ENCODE results near the gene NFIC. TPM values are rescaled to one million over a fixed set of nuclear protein-coding genes. Genes with fewer than 3 reads are reported as not detected.
"Not testable (repeated sequence)": the region's sequence is repeated elsewhere in the genome, so short reads cannot be mapped to it uniquely, and the experiment has no call there.

NFIC gene
- total and polyA plus RNA-seq, 5 experiments from 2014 or later, result 5.8 to 34.8 (median 15.8) TPM

DNA sequence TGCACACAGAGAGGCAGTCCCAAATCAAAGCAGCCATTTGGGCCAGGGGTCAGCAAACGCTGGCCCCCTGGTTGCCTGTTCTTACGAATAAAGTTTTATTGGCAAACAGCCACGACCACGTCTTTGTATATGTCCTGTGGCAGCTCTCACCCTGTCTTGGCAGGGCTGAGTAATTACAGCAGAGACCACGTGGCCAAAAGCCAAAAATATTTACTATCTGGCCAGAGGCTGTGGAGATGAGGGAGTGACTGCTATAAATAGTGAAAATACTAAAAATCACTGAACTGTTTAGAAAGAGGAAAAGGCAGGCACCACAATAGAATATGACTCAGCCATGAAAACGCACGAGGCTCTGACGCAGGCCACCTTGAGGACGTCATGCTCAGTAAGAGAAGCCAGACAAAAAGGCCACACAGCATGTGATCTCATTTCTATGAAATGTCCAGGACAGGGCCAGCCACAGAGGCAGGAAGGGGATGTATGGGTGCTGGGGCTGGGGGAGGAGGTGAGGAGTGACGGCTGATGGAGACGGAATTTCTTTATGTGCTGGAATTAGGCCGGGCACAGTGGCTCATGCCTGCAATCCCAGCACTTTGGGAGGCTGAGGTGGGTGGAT is 84.5 kb downstream of the NFIC start:
- no peaks in the 10 kb centered on the region for H3K4me1 Mint-ChIP-seq
- POLR2A ChIA-PET, result no interaction called here
- H3K4me3 Mint-ChIP-seq, result no peak overlapping the region
- H3K36me3 Mint-ChIP-seq, result peaks cover 0 to 37% (median 9%) of the 10 kb centered on the region in 3 donors
- no peak for ATAC-seq
- peak overlapping the region in 1 of 10 donors; percentile 48 for H3K27ac Mint-ChIP-seq
- no peaks in the 10 kb centered on the region for H3K9me3 Mint-ChIP-seq
- no peaks in the 10 kb centered on the region for H3K27me3 Mint-ChIP-seq
- no peak for DNase-seq

DNA sequence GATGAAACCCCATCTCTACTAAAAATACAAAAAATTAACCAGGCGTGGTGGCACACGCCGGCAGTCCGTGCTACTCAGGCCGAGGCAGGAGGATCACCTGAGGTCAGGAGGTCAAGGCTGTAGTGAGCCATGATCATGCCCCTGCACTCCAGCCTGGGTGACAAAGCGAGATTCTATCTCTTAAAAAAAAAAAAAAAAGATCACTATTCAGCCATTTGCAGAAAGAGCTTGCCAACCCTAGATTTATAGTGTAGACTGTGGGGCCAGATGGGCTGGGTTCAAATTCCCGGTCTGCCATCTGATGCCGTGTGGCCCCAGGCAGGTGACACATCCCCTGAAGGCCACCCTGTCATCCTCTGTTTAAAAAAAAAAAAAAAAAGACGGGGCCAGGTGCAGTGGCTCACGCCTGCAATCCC is 85.1 kb downstream of the NFIC start:
- POLR2A ChIA-PET, result interaction anchor here (0.7 kb wide), 2 partner anchors 8 to 13 kb away, joined by 3 read pairs; no protein-coding TSS in a partner anchor
- Mint-ChIP-seq H3K9me3 (no peaks in the 10 kb centered on the region), H3K36me3 (peaks cover 0 to 36% (median 9%) of the 10 kb centered on the region in 3 donors), H3K27ac (no peak overlapping the region), H3K4me3 (no peak overlapping the region), H3K4me1 (no peaks in the 10 kb centered on the region), H3K27me3 (no peaks in the 10 kb centered on the region)
- no peak for ATAC-seq
- no peak for DNase-seq

DNA sequence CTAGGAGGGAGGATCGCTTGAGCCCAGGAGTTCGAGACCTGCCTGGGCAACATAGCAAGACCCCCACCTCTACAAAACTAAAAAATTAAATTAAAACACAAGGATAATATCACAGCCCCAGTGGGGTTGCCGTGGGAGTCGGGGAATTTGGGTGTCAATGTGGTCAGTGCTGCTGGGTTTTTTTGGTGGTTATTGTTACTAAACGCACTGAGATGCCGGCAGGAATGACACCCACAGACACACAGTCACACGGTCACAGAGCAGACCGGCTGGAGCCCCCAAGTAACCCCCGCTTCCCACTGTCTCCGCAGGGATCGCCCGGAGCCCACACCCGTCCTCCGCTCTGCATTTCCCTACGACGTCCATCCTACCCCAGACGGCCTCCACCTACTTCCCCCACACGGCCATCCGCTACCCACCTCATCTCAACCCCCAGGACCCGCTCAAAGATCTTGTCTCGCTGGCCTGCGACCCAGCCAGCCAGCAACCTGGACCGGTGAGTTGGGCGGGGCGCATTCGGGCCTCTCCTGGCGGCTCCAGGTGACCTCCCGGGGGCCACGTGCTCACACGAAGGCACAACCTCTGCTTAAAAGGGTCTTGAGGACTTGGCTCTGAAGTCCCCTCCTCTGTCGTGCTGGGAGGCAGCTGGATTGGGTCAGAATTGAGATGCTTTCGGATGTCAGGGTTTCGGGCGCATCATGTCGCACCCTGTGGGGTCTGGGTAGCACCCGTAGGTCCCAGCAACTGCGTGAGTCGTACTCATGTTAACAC is 86.0 kb downstream of the NFIC start:
- Mint-ChIP-seq H3K9me3 (no peaks in the 10 kb centered on the region), H3K27me3 (no peaks in the 10 kb centered on the region), H3K27ac (no peak overlapping the region), H3K4me1 (peaks cover 0 to 2% (median 0%) of the 10 kb centered on the region in 4 donors), H3K4me3 (no peak overlapping the region), H3K36me3 (peaks cover 0 to 36% (median 9%) of the 10 kb centered on the region in 3 donors)
- no peak for DNase-seq
- no peak for ATAC-seq
- POLR2A ChIA-PET, result interaction anchor here (0.7 kb wide), 1 partner anchor 12 kb away, joined by 3 read pairs; no protein-coding TSS in a partner anchor

DNA sequence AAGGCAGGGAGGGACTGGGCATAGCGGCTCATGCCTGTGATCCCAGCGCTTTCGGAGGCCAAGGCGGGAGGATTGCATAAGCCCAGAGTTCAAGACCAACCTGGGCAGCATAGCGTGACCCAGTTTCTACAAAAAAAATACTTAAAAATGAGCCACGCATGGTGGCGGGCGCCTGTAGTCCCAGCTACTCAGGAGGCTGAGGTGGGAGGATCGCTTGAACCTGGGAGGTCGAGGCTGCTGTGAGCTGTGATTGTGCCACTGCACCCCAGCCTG is 86.5 kb downstream of the NFIC start:
- DNase-seq, H3K27me3 Mint-ChIP-seq, POLR2A ChIA-PET, ATAC-seq, H3K4me3 Mint-ChIP-seq, H3K4me1 Mint-ChIP-seq, H3K9me3 Mint-ChIP-seq, H3K27ac Mint-ChIP-seq: not testable (repeated sequence)
- H3K36me3 Mint-ChIP-seq, result peaks cover 0 to 36% (median 9%) of the 10 kb centered on the region in 3 donors

DNA sequence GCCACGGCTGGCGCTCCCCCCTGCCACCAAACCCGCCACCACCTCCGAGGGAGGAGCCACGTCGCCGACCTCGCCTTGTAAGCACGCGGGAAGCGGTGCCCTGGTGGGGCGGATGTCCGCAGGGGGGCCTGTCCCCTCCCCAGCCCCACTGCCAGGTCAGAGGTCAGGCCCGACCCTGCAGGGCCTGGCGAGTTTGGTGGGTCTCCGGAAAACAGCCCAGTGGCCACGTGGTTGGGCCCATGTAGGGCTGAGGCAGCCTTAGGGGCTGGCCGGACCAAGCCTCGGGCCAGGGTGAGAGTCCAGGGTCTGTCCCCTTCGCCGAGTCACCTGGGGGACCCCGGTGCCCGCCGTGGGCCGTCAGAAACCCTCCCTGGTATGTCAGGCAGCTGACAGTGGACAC is 87.5 kb downstream of the NFIC start:
- peaks cover 0 to 36% (median 9%) of the 10 kb centered on the region in 3 donors for H3K36me3 Mint-ChIP-seq
- peaks cover 0 to 3% (median under 1%) of the 10 kb centered on the region in 4 donors for H3K4me1 Mint-ChIP-seq
- ATAC-seq, result no peak
- POLR2A ChIA-PET, result no interaction called here
- DNase-seq, result no peak
- no peak overlapping the region for H3K27ac Mint-ChIP-seq
- no peaks in the 10 kb centered on the region for H3K9me3 Mint-ChIP-seq
- no peak overlapping the region for H3K4me3 Mint-ChIP-seq
- no peaks in the 10 kb centered on the region for H3K27me3 Mint-ChIP-seq

DNA sequence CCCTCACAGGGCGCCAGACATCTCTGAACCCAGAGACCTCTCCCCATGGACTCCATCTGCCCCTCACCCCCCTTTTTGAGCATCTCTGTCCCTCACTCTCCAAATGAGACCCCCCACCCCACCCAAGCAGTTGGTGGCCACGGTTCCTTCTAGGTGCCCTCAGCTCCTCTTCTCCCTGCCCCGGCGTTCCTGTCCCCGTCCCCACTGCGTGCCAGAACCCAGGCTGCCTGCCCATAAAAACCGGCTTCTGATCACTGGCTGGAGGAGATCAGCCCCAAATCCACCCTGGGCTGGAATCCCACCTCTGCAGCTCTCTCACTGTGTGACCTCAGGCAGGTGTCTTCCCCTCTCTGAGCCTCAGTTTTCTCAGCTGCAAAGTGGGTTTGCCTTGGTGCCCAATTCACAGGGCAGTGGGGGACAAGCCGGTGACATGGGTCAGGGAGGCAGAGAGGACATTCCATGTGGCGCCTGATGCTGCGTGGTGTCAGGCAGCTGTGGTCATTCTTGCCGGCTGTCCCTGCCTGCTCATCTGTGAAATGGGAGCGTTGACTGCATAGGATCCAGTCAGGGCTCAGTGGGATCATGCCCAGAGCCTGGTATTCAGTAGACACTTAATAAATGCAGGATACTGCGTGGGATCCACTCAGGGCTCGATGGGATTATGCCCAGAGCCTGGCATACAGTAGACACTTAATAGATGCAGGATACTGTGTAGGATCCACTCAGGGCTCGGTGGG is 88.4 kb downstream of the NFIC start:
- DNase-seq, result no peak
- H3K9me3 Mint-ChIP-seq, result no peaks in the 10 kb centered on the region
- POLR2A ChIA-PET, result no interaction called here
- no peaks in the 10 kb centered on the region for H3K27me3 Mint-ChIP-seq
- no peak overlapping the region for H3K4me3 Mint-ChIP-seq
- H3K36me3 Mint-ChIP-seq, result peaks cover 0 to 33% (median 9%) of the 10 kb centered on the region in 3 donors
- no peak overlapping the region for H3K27ac Mint-ChIP-seq
- H3K4me1 Mint-ChIP-seq, result peaks cover 0 to 4% (median under 1%) of the 10 kb centered on the region in 4 donors
- ATAC-seq, result no peak

DNA sequence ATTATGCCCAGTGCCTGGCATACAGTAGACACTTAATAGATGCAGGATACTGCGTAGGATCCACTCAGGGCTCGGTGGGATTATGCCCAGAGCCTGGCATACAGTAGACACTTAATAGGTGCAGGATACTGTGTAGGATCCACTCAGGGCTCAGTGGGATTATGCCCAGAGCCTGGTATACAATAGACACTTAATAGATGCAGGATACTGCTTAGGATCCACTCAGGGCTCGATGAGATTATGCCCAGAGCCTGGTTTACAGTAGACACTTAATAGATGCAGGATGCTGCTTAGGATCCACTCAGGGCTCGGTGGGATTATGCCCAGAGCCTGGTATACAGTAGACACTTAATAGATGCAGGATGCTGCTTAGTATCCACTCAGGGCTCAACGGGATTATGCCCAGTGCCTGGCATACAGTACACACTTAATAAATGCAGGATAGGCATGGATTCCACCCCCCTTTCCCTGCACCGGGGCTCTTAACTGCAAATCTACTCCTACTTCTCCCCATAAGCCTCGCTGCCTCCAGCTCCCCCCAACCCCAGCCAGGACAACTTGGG is 89.1 kb downstream of the NFIC start:
- DNase-seq (no peak), ATAC-seq (no peak)
- peak overlapping the region in 1 of 10 donors; percentile 11 for H3K27ac Mint-ChIP-seq
- H3K4me3 Mint-ChIP-seq, result no peak overlapping the region
- peaks cover 0 to 4% (median under 1%) of the 10 kb centered on the region in 4 donors for H3K4me1 Mint-ChIP-seq
- H3K27me3 Mint-ChIP-seq, result no peaks in the 10 kb centered on the region
- POLR2A ChIA-PET, result no interaction called here
- H3K9me3 Mint-ChIP-seq, result no peaks in the 10 kb centered on the region
- peaks cover 0 to 33% (median 7%) of the 10 kb centered on the region in 3 donors for H3K36me3 Mint-ChIP-seq

DNA sequence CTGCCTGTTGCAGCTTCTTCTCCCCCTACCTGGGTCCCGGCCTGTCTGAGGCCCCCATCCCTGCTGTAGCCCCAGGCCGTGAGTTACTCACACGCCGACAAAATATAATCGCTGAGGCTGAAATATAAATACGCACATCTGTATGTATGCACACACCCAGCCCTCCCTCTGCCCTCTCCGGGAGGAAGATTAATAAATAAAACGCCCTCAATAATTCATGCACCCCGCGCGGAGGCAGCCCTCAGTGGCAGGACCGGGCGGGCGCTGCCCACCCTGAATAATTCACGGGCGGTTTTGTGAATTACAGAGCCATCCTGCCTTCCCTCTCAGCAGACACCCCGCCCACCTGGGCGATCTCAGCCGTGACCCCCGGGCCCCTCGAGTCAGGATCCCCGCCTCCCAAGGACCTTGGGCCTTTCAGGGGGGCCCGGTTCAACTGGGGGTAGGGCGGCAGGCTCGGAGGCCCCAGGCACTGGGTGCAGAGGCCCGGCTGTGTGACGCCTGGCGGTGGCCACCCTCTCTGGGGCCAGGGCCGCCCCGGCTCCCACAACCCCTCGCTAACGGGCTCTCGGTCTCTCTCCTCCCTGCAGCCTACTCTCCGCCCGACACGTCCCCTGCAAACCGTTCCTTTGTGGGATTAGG is 89.7 kb downstream of the NFIC start:
- Mint-ChIP-seq H3K27ac (no peak overlapping the region), H3K36me3 (peaks cover 0 to 31% (median 2%) of the 10 kb centered on the region in 3 donors), H3K4me3 (no peak overlapping the region), H3K27me3 (no peaks in the 10 kb centered on the region), H3K9me3 (no peaks in the 10 kb centered on the region), H3K4me1 (peaks cover 0 to 4% (median under 1%) of the 10 kb centered on the region in 4 donors)
- ATAC-seq, result no peak
- no peak for DNase-seq
- POLR2A ChIA-PET, result no interaction called here

DNA sequence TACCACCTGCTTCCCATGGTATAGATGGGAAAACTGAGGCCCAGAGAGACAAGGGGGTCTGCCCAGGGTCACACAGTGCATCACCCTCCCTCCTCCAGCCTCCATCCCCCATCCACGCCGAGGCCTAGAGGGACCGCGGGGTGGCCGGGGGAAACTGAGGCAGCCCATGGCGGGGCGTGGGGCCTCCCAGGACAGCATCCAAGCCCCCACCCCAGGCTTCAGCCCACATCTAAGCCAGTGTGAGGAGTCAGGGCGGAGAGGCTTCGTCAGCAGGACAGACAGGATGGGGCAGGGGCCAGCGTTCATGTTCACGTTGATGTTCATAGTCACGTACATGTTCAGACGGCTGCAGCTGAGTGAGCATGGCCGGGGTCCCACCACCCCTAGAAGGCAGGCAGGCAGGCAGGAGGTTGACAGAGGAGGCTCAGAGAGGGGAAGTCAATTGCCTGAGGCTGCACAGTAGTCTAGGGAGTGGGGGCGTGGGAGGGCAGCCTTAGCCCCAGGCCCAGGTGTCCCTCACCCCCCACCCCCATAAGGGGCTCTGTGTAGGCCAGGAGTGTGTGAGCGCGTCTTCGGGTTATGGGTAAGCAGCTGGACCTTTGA is 90.6 kb downstream of the NFIC start:
- H3K9me3 Mint-ChIP-seq, result no peaks in the 10 kb centered on the region
- H3K27ac Mint-ChIP-seq, result peak overlapping the region in 2 of 10 donors; percentile 17 to 82
- ATAC-seq (no peak), DNase-seq (no peak)
- H3K4me1 Mint-ChIP-seq, result peaks cover 0 to 4% (median under 1%) of the 10 kb centered on the region in 4 donors
- POLR2A ChIA-PET, result no interaction called here
- no peak overlapping the region for H3K4me3 Mint-ChIP-seq
- H3K27me3 Mint-ChIP-seq, result no peaks in the 10 kb centered on the region
- H3K36me3 Mint-ChIP-seq, result peaks cover 0 to 24% (median 0%) of the 10 kb centered on the region in 3 donors

DNA sequence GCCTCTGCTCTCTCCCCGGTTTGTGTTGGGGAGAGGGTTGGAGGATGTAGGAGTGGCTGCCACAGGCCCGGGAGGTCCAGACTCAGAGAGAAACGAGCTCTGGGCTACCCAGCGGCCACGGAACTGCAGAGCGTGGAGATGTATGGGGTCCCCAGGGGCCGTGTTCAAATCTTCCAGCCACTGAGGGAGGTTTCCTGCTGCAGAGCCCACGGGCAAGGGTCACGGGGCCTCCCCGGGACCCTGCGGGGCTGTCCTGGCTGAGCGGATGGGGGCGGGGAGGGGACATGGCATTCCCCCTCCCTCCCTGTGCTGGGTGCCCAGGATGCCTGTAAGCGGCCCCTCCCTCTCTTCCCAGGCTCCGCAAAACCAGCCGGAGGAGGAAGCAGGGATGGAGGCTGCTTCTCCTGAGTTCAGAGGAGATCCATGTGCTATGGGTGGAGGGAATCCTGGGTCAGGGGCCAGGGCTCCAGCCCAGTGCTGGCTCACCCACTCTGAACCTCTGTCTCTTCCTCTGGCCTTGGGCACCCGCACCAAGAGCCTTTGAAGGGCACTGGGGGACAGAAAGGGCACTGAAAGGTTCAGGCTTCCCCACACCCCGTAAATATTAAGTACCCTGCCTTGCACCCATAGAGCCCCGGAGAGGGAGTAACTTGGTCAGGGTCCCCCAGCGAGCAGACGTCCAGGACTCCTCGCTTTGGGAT is 91.3 kb downstream of the NFIC start:
- Mint-ChIP-seq H3K4me3 (no peak overlapping the region), H3K27me3 (no peaks in the 10 kb centered on the region)

DNA sequence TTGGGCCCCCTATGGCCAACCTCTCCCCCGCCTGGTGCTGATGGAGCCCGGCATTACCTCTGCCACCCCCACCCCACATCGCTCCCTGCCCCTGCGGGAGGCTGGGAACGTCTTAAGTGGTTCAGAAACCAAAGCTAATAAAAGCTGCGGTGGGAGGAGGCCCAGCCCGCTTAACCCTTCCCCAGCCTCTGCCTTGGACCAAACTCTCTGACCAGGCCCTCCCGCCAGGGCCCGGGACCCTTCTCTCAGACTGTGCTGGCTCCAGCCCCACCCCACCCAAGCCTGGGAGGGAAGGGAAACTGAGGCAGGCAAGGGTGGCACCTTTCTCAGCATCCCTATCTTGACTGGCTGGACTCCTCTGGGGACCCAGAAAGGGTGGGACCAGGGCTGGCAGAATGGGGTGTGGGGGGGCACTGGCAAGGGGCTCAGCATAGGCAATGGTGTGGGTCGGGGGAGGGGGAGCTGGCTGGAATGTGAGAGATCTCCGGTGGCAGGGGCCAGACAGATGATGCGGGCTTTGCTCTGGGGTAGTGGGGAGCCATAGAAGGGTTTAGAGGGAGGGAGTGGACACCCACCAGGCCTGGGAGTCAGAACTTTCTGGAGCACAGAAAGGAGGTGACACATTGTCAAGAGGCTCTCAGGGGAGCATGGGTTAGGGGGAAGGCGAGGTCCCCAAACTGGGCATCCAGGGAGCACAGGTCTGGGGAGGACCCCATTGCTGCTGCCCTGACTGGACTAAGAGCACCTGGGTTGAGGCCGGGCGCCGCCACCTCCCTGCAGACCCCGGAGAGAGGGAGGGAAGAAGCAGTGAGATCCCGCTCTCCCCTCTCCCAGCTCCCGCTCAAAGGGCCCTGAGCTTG is 92.1 kb downstream of the NFIC start:
- Mint-ChIP-seq H3K9me3 (no peaks in the 10 kb centered on the region), H3K36me3 (peaks cover 0 to 17% (median 0%) of the 10 kb centered on the region in 3 donors), H3K4me3 (no peak overlapping the region), H3K4me1 (peaks cover 0 to 4% (median 2%) of the 10 kb centered on the region in 4 donors), H3K27ac (peak overlapping the region in 2 of 10 donors; percentile 10 to 48), H3K27me3 (no peaks in the 10 kb centered on the region)
- POLR2A ChIA-PET, result no interaction called here
- no peak for ATAC-seq
- DNase-seq, result no peak

More for the DNA sequence above, 91.3 kb downstream of the NFIC start:
- Mint-ChIP-seq H3K4me1 (peaks cover 0 to 4% (median 1%) of the 10 kb centered on the region in 4 donors), H3K27ac (no peak overlapping the region), H3K9me3 (no peaks in the 10 kb centered on the region), H3K36me3 (peaks cover 0 to 22% (median 0%) of the 10 kb centered on the region in 3 donors)
- ATAC-seq (no peak), DNase-seq (no peak)
- POLR2A ChIA-PET, result no interaction called here

Data from naive thymus-derived CD8-positive, alpha-beta T cell (primary cell).